NCI-H524 treated with DMSO at 0.1 percent for 48 hours (cell line): ENCODE data around the gene TMEM43.

Experiments
- DNase-seq: peaks from one replicate; lab custom pipeline; 2025; lab: John Stamatoyannopoulos, UW

Gene TMEM43

GRCh38 chr3:14122301-14122700 is 2.6 kb upstream of the TMEM43 start:
- DNase-seq, result no peak

GRCh38 chr3:14123308-14124222 is 1.3 kb upstream of the TMEM43 start:
- DNase-seq, result no peak

GRCh38 chr3:14124223-14124614 is 633 bp upstream of the TMEM43 start:
- DNase-seq, result no peak

- DNase-seq, result no peak
Observed at GRCh38 chr3:14125193-14126016, 553 bp downstream of the TMEM43 start.

- no peak for DNase-seq
Observed at GRCh38 chr3:14126017-14126886, 1.4 kb downstream of the TMEM43 start.

GRCh38 chr3:14126887-14127505 is 2.1 kb downstream of the TMEM43 start:
- DNase-seq, result no peak

GRCh38 chr3:14127516-14128161 is 2.8 kb downstream of the TMEM43 start:
- DNase-seq, result no peak

- no peak for DNase-seq
Observed at GRCh38 chr3:14128724-14129123, 3.9 kb downstream of the TMEM43 start.

GRCh38 chr3:14129296-14129695 is 4.4 kb downstream of the TMEM43 start:
- DNase-seq, result no peak

- DNase-seq, result no peak
Observed at GRCh38 chr3:14130230-14130629, 5.4 kb downstream of the TMEM43 start.

- no peak for DNase-seq
Observed at GRCh38 chr3:14130707-14131106, 5.9 kb downstream of the TMEM43 start.

GRCh38 chr3:14131134-14131533 is 6.3 kb downstream of the TMEM43 start:
- DNase-seq, result no peak

GRCh38 chr3:14132120-14132519 is 7.3 kb downstream of the TMEM43 start:
- DNase-seq, result no peak

GRCh38 chr3:14132689-14133088 is 7.8 kb downstream of the TMEM43 start:
- no peak for DNase-seq

GRCh38 chr3:14133188-14133800 is 8.4 kb downstream of the TMEM43 start:
- DNase-seq, result no peak

- no peak for DNase-seq
Observed at GRCh38 chr3:14133876-14134275, 9.0 kb downstream of the TMEM43 start.

GRCh38 chr3:14134291-14134690 is 9.4 kb downstream of the TMEM43 start:
- no peak for DNase-seq

- no peak for DNase-seq
Observed at GRCh38 chr3:14135581-14135980, 10.7 kb downstream of the TMEM43 start.

- no peak for DNase-seq
Observed at GRCh38 chr3:14137004-14137403, 12.2 kb downstream of the TMEM43 start.

GRCh38 chr3:14137445-14137844 is 12.6 kb downstream of the TMEM43 start:
- no peak for DNase-seq
